Vagina (tissue), 2 donors: ENCODE data around the gene DAZAP2. TPM values are rescaled to one million over a fixed set of nuclear protein-coding genes. Genes with fewer than 3 reads are reported as not detected.
"Not testable (repeated sequence)": the region's sequence is repeated elsewhere in the genome, so short reads cannot be mapped to it uniquely, and the experiment has no call there.

Experiments
- DNase-seq, 2 donors: peaks; one replicate each; pipeline ENCODE4 v3.0.0-alpha.2; 2017; ENCODE audit errors: extremely low spot score in 2 of 2
- H3K27ac ChIP-seq: fragments of 200-600 bp; sonication (generic); one replicate; pipeline ENCODE4 v1.5.1; 2019
- H3K27me3 ChIP-seq: fragments of 200-600 bp; sonication (generic); one replicate; pipeline ENCODE4 v1.5.1; 2019
- H3K36me3 ChIP-seq, 2 donors: fragments of 200-600 bp; sonication (generic); one replicate each; pipeline ENCODE4 v1.5.1; 2017 to 2019
- H3K4me1 ChIP-seq: fragments of 200-600 bp; sonication (generic); one replicate; pipeline ENCODE4 v1.5.1; 2019
- H3K4me3 ChIP-seq, 2 donors: fragments of 200-600 bp; sonication (generic); 1 replicate in 1 of 2; 2 replicates in 1 of 2; pipeline ENCODE4 v1.5.1; 2016 to 2019
- H3K9me3 ChIP-seq: fragments of 200-600 bp; sonication (generic); one replicate; pipeline ENCODE4 v1.5.1; 2019
- CTCF ChIP-seq, 3 experiments: fragments of 450-650 bp in 2 of 3; fragments of 200-600 bp in 1 of 3; sonication (generic) in 1 of 3; IDR thresholded peaks; one replicate each; pipeline ENCODE4 v1.5.1; 2017 to 2019; ENCODE audit warnings: antibody characterized with exemption in 3 of 3, mild to moderate bottlenecking in 2 of 3, moderate library complexity in 2 of 3
- POLR2A ChIP-seq, 2 donors: fragments of 450-650 bp; IDR thresholded peaks; one replicate each; pipeline ENCODE4 v1.6.1; 2017; ENCODE audit warnings: antibody characterized with exemption in 2 of 2, mild to moderate bottlenecking in 2 of 2, moderate library complexity in 2 of 2
- POLR2AphosphoS5 ChIP-seq, 2 donors: sonication (generic); formaldehyde crosslinking; IDR thresholded peaks; one replicate each; pipeline ENCODE4 v1.9.0; 2017; ENCODE audit warnings: antibody characterized with exemption in 2 of 2, mild to moderate bottlenecking in 2 of 2, low read depth in 1 of 2; ENCODE audit not compliant: insufficient read depth in 1 of 2
- intact Hi-C: fragments of 100-400 bp; cut with DNase I; formaldehyde crosslinking; loops from one replicate; pipeline ENCODE4 v1.15.1; 2023
- total RNA-seq: library from RNA; depleted of rRNA; stranded (reverse); fragments of >200 nt; gene quantifications from one replicate; pipeline ENCODE4 v1.2.3, GENCODE V29; 2016

Gene DAZAP2
- total RNA-seq, 1 donor from 2014 or later, result 230 TPM

DNA sequence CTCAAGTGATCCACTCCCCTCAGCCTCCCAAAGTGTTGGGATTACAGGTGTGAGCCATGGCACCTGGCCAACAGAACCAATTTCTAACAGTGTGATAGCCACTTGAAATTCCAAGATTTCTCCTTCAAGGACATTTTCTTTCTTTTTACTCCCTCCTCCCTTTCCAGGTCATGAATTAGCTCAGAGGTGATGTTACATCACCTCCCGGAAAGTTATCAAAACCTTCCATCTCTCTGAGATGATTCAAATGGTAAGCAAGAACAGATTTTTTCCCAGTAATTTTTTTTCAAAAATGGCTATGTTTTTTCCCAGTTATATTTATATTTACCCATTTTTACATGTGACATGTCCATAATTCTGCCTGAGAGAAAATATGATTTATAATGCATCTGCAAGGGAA is 47.2 kb downstream of the DAZAP2 start:
- Histone ChIP-seq H3K4me3 (no peak overlapping the region), H3K9me3 (no peaks in the 10 kb centered on the region), H3K36me3 (no peaks in the 10 kb centered on the region), H3K27ac (no peak overlapping the region), H3K27me3 (no peaks in the 10 kb centered on the region), H3K4me1 (no peaks in the 10 kb centered on the region)
- DNase-seq, result no peak
- intact Hi-C loops, result no loop called here
- TF ChIP-seq POLR2AphosphoS5 (IDR thresholded peaks at IDR 0.05; ENCODE audit: insufficient read depth in 1 of 2, low read depth in 1 of 2) (no peak), POLR2A (IDR thresholded peaks at IDR 0.05) (no peak), CTCF (IDR thresholded peaks at IDR 0.05) (no peak)

DNA sequence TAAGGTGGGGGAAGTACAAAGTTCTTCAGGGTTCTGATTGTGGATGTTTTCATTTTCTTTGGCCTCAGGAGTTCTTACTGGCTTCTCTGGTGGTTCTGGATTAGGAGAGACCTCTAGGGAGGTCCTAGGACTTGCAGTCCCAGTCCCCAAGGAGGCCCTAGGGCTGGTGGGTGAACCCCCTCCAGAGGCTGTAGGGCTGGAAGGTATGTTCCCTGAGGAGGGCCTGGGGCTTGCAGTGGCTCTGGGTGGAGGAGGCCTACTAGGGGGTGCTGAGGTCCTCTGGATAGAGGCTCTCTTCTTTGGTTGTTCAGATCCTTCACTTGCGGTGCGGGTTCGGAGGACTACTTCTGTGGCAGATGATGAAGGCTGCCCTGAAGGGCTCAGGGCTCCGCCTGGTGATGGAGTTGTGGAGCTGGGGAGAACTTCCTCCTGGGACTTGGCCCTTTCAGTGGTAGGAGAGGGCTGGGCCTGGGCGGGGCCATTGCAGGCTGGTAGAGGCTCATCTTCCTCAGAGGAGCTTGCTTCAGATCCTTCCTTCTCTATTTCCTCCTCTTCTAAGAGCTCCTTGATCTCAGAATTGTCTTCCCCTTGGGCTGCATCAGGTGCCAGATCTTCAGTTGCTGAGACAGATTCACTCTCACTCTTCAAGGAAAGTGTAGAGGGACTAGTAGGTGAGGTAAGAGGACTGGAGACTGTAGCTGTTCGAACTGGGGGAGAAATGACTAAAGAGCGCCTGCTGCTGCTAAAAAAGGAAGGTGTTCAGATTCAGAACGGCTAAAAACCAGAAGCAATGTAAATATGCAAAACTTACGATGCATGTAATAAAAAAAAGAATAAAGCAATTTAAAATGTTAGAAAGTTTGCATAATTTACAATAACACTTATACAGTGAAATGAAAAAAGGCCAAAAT is 53.2 kb downstream of the DAZAP2 start:
- H3K4me1 ChIP-seq, H3K9me3 ChIP-seq, H3K27ac ChIP-seq, intact Hi-C loops, H3K27me3 ChIP-seq, H3K4me3 ChIP-seq, DNase-seq, H3K36me3 ChIP-seq: not testable (repeated sequence)

Other genes with a start within 250 kb of the DAZAP2 start
- gene SLC11A2, start 212.4 kb upstream of the DAZAP2 start, total RNA-seq, result 40.8 TPM
- 64.3 TPM for gene LETMD1, start 190.5 kb upstream of the DAZAP2 start, total RNA-seq
- 19.9 TPM for gene CSRNP2, start 155.2 kb upstream of the DAZAP2 start, total RNA-seq
- 15.5 TPM for gene TFCP2, start 65.7 kb upstream of the DAZAP2 start, total RNA-seq
- gene POU6F1, start 20.8 kb upstream of the DAZAP2 start, total RNA-seq, result 16.5 TPM
- gene SMAGP, start 31.6 kb downstream of the DAZAP2 start, total RNA-seq, result 30.0 TPM
- gene BIN2, start 85.3 kb downstream of the DAZAP2 start, total RNA-seq, result 6.4 TPM
- gene CELA1, start 107.9 kb downstream of the DAZAP2 start, total RNA-seq, result not detected
- 12.5 TPM for gene GALNT6, start 152.6 kb downstream of the DAZAP2 start, total RNA-seq
- 0.74 TPM for gene SLC4A8, start 186.0 kb downstream of the DAZAP2 start, total RNA-seq